HCT116 (cell line): Measurements from ENCODE around the gene VWA5A. TPM values are rescaled to one million over a fixed set of nuclear protein-coding genes. Genes with fewer than 3 reads are reported as not detected.

Experiments
- ATAC-seq: fragments of 200-7000 bp; cut with Tn5 transposase; 2 replicates; pipeline ENCODE4 v1.9.1; 2020; ENCODE audit warnings: mild to moderate bottlenecking, moderate library complexity
- BruUV-seq: library from RNA; stranded (reverse); fragments of 400-500 nt; replicated peaks from 2 replicates; lab custom pipeline; 2021; lab: Mats Ljungman, UMichigan
- CTCF ChIA-PET: fragments of 300-600 bp; sonication (Branson Sonifier 250); formaldehyde crosslinking; loops from one replicate; lab custom pipeline; 2021; ENCODE audit warnings: antibody characterized with exemption; lab: Charles Lee
- POLR2A ChIA-PET: fragments of 300-600, 350-600 bp; sonication (Branson Sonifier 250); formaldehyde crosslinking; loops from one replicate; lab custom pipeline; 2021; ENCODE audit warnings: antibody characterized with exemption; lab: Charles Lee
- RAD21 ChIA-PET, 2 experiments: fragments of 300-600 bp; sonication (Branson Sonifier 250); formaldehyde crosslinking; loops; one replicate each; lab custom pipeline; 2023; ENCODE audit warnings: low total read pairs in 2 of 2; ENCODE audit not compliant: uncharacterized antibody in 2 of 2, unreplicated experiment in 2 of 2, low non-redundant PET in 1 of 2; lab: Charles Lee
- DNase-seq: peaks from one replicate; pipeline ENCODE4 v3.0.0-alpha.2; 2010; ENCODE audit warnings: low read depth, low spot score
- H2AFZ ChIP-seq: fragments of 200-600 bp; shearing (Covaris generic), sonication (generic); 2 replicates; pipeline ENCODE4 v1.6.1; 2017; ENCODE audit warnings: low read depth, mixed run types, mixed read lengths, antibody characterized with exemption, low read length; ENCODE audit not compliant: poor library complexity, severe bottlenecking
- H3K27ac ChIP-seq: 2 replicates; pipeline ENCODE4 v1.5.1; 2012; ENCODE audit warnings: low read depth, low read length
- H3K27me3 ChIP-seq: fragments of 200-600 bp; sonication (generic); 2 replicates; pipeline ENCODE4 v1.6.1; 2016; ENCODE audit warnings: mixed run types, low read length, mixed read lengths; ENCODE audit not compliant: insufficient read depth
- H3K36me3 ChIP-seq, 2 experiments: fragments of 200-500 bp in 1 of 2; fragments of 200-600 bp in 1 of 2; sonication (Bioruptor generic) in 1 of 2; sonication (generic) in 1 of 2; 2 replicates each; pipeline versions ENCODE4 v1.5.1 to v1.6.1; 2014 to 2016; ENCODE audit warnings: low read length in 2 of 2, inconsistent platforms in 1 of 2, mixed read lengths in 1 of 2, mixed run types in 1 of 2; ENCODE audit not compliant: insufficient read depth in 2 of 2, control insufficient read depth in 1 of 2
- H3K4me1 ChIP-seq, 2 experiments: fragments of 200-600 bp in 1 of 2; sonication (generic) in 1 of 2; 2 replicates each; pipeline versions ENCODE4 v1.5.1 to v1.6.1; 2012 to 2017; ENCODE audit warnings: low read length in 2 of 2, inconsistent platforms in 1 of 2, mild to moderate bottlenecking in 1 of 2, mixed read lengths in 1 of 2, mixed run types in 1 of 2, moderate library complexity in 1 of 2; ENCODE audit not compliant: insufficient read depth in 2 of 2, control insufficient read depth in 1 of 2
- H3K4me2 ChIP-seq: fragments of 200-600 bp; sonication (generic); 2 replicates; pipeline ENCODE4 v1.6.1; 2017; ENCODE audit warnings: mixed run types, low read length, mixed read lengths
- H3K4me3 ChIP-seq, 2 experiments: fragments of 200-600 bp in 1 of 2; sonication (generic) in 1 of 2; replicated peaks in 1 of 2; 2 replicates each; pipeline ENCODE4 v1.5.1; 2011 to 2016; ENCODE audit warnings: low read length in 2 of 2, control low read depth in 1 of 2, low read depth in 1 of 2, mild to moderate bottlenecking in 1 of 2, mixed read lengths in 1 of 2, mixed run types in 1 of 2
- H3K79me2 ChIP-seq: fragments of 200-600 bp; sonication (generic); 2 replicates; pipeline ENCODE4 v1.6.1; 2017; ENCODE audit warnings: mild to moderate bottlenecking, mixed run types, low read length, moderate library complexity, mixed read lengths; ENCODE audit not compliant: insufficient read depth
- H3K9ac ChIP-seq: fragments of 200-600 bp; sonication (generic); 2 replicates; pipeline ENCODE4 v1.6.1; 2016; ENCODE audit warnings: low read length, mixed read lengths
- H3K9me2 ChIP-seq: fragments of 200-600 bp; sonication (generic), shearing (Covaris generic); 2 replicates; pipeline ENCODE4 v1.6.1; 2017; ENCODE audit warnings: mixed run types, mild to moderate bottlenecking, moderate library complexity; ENCODE audit not compliant: insufficient read depth
- H3K9me3 ChIP-seq, 2 experiments: fragments of 200-500 bp in 1 of 2; fragments of 200-600 bp in 1 of 2; sonication (Bioruptor generic) in 1 of 2; sonication (generic) in 1 of 2; 2 replicates each; pipeline ENCODE4 v1.6.1; 2014 to 2017; ENCODE audit warnings: low read length in 2 of 2, mixed read lengths in 2 of 2, inconsistent platforms in 1 of 2, low read depth in 1 of 2, mild to moderate bottlenecking in 1 of 2, mixed run types in 1 of 2, moderate library complexity in 1 of 2; ENCODE audit not compliant: control insufficient read depth in 1 of 2, insufficient read depth in 1 of 2
- H4K20me1 ChIP-seq: fragments of 200-600 bp; sonication (generic), shearing (Covaris generic); 2 replicates; pipeline ENCODE4 v1.6.1; 2017; ENCODE audit warnings: mixed run types, mild to moderate bottlenecking, moderate library complexity; ENCODE audit not compliant: insufficient read depth
- ATF3 ChIP-seq: IDR thresholded peaks from 2 replicates; pipeline ENCODE4 v1.6.1; 2012
- CEBPB ChIP-seq: IDR thresholded peaks from 2 replicates; pipeline ENCODE4 v1.6.1; 2012; ENCODE audit warnings: low read depth
- EGR1 ChIP-seq: IDR thresholded peaks from 2 replicates; pipeline ENCODE4 v1.6.1; 2012; ENCODE audit warnings: low read depth
- ELF1 ChIP-seq: IDR thresholded peaks from 2 replicates; pipeline ENCODE4 v1.6.1; 2012; ENCODE audit warnings: low read depth, borderline replicate concordance
- EZH2 ChIP-seq: fragments of 200-600 bp; sonication (generic); IDR thresholded peaks from 2 replicates; pipeline ENCODE4 v1.6.1; 2017; ENCODE audit warnings: antibody characterized with exemption, mixed run types
- EZH2phosphoT487 ChIP-seq: fragments of 200-600 bp; IDR thresholded peaks from 2 replicates; pipeline ENCODE4 v1.6.1; 2018; ENCODE audit warnings: antibody characterized with exemption, borderline replicate concordance
- FOSL1 ChIP-seq: IDR thresholded peaks from 2 replicates; pipeline ENCODE4 v1.6.1; 2012; ENCODE audit warnings: low read depth
- JUND ChIP-seq: IDR thresholded peaks from 2 replicates; pipeline ENCODE4 v1.6.1; 2012
- MAX ChIP-seq: IDR thresholded peaks from 2 replicates; pipeline ENCODE4 v1.6.1; 2012
- POLR2A ChIP-seq: IDR thresholded peaks from 2 replicates; pipeline ENCODE4 v1.7.0; 2011; ENCODE audit warnings: borderline replicate concordance; ENCODE audit not compliant: insufficient read depth, insufficient read length; ENCODE audit errors: extremely low read depth
- SIN3A ChIP-seq: IDR thresholded peaks from 2 replicates; pipeline ENCODE4 v1.6.1; 2012; ENCODE audit warnings: low read depth
- SP1 ChIP-seq: IDR thresholded peaks from 2 replicates; pipeline ENCODE4 v1.6.1; 2012; ENCODE audit warnings: low read depth
- SRF ChIP-seq: IDR thresholded peaks from 2 replicates; pipeline ENCODE4 v1.6.1; 2012; ENCODE audit warnings: low read depth
- TCF7L2 ChIP-seq: IDR thresholded peaks from 2 replicates; pipeline ENCODE4 v1.7.0; 2011; ENCODE audit warnings: borderline replicate concordance, inconsistent platforms; ENCODE audit not compliant: insufficient read depth, insufficient read length; ENCODE audit errors: extremely low read depth
- ZBTB33 ChIP-seq: IDR thresholded peaks from 2 replicates; pipeline ENCODE4 v1.6.1; 2011; ENCODE audit warnings: mild to moderate bottlenecking, low read length, moderate library complexity; ENCODE audit not compliant: insufficient replicate concordance; ENCODE audit errors: extremely low read depth
- ZFX ChIP-seq: fragments of 450-650 bp; IDR thresholded peaks from 2 replicates; pipeline ENCODE4 v1.6.1; 2017
- ZNF274 ChIP-seq: fragments of 200-500 bp; sonication (Bioruptor generic); IDR thresholded peaks from 2 replicates; pipeline ENCODE4 v1.6.1; 2014; ENCODE audit warnings: mild to moderate bottlenecking, low read depth, low read length, inconsistent platforms
- intact Hi-C: fragments of 100-400 bp; cut with micrococcal nuclease; formaldehyde crosslinking; loops from 2 replicates; pipeline ENCODE4 v1.10.0; 2022
- total RNA-seq: library from RNA; stranded (reverse); gene quantifications from one replicate; pipeline ENCODE4 v1.2.1, GENCODE V29; 2021; ENCODE audit not compliant: unreplicated experiment

VWA5A gene
- total RNA-seq, 1 experiment from 2014 or later, result 5.0 TPM

GRCh38 chr11:124160986-124161385, 45.7 kb downstream of the VWA5A start:
- H3K4me1 ChIP-seq, result no peaks in the 10 kb centered on the region
- no peak overlapping the region for H2AFZ ChIP-seq
- no peaks in the 10 kb centered on the region for H3K9me2 ChIP-seq
- CTCF ChIA-PET, result no interaction called here
- H3K9ac ChIP-seq, result no peak overlapping the region
- TF ChIP-seq TCF7L2, result no peak
- TF ChIP-seq ZFX, result no peak
- no peak for TF ChIP-seq MAX
- no peak for TF ChIP-seq FOSL1
- TF ChIP-seq SIN3A, result no peak
- TF ChIP-seq, all 23 proteins: peak for 0
- BruUV-seq, result no TSS peak
- Histone ChIP-seq H3K27me3 (peaks cover 30% of the 10 kb centered on the region; the same call in 1 of the 2 replicates), H3K27ac (no peak overlapping the region), H3K4me3 (no peak overlapping the region), H3K36me3 (no peaks in the 10 kb centered on the region), H4K20me1 (no peaks in the 10 kb centered on the region), H3K4me2 (no peak overlapping the region), H3K9me3 (no peaks in the 10 kb centered on the region), H3K79me2 (no peaks in the 10 kb centered on the region)
- ATAC-seq (no peak), DNase-seq (no peak)
- intact Hi-C loops, result no loop called here
- POLR2A ChIA-PET, result no interaction called here
- RAD21 ChIA-PET, result no interaction called here

- intact Hi-C loops, result no loop called here
- no peaks in the 10 kb centered on the region for H4K20me1 ChIP-seq
- no peaks in the 10 kb centered on the region for H3K4me1 ChIP-seq
- ChIA-PET POLR2A (no interaction called here), CTCF (no interaction called here), RAD21 (no interaction called here)
- no peak overlapping the region for H3K4me3 ChIP-seq
- no peak overlapping the region for H3K27ac ChIP-seq
- no TSS peak for BruUV-seq
- ATAC-seq (no peak), DNase-seq (no peak)
- no peaks in the 10 kb centered on the region for H3K36me3 ChIP-seq
- H3K79me2 ChIP-seq, result no peaks in the 10 kb centered on the region
- no peaks in the 10 kb centered on the region for H3K27me3 ChIP-seq
- H3K9me2 ChIP-seq, result no peaks in the 10 kb centered on the region
- H3K9ac ChIP-seq, result no peak overlapping the region
- H3K9me3 ChIP-seq, result no peaks in the 10 kb centered on the region
- H3K4me2 ChIP-seq, result no peak overlapping the region
- H2AFZ ChIP-seq, result no peak overlapping the region
- TF ChIP-seq POLR2A (no peak), CEBPB (no peak), TCF7L2 (no peak), ZNF274 (no peak), ZFX (no peak), EGR1 (no peak), SP1 (no peak), MAX (no peak), ZBTB33 (no peak), ATF3 (no peak), ELF1 (no peak), EZH2phosphoT487 (no peak), EZH2 (no peak), FOSL1 (no peak), JUND (no peak), SRF (no peak)
Observed at GRCh38 chr11:124167826-124168231, 52.6 kb downstream of the VWA5A start.
